Measurements from ENCODE around the gene SATB1. TPM values are rescaled to one million over a fixed set of nuclear protein-coding genes. Genes with fewer than 3 reads are reported as not detected.
A peak's percentile ranks its signal among the peaks of the same experiment; 100 is the strongest.

Gene SATB1
- total and polyA plus RNA-seq, 5 experiments from 2014 or later = 196 to 436 (median 265) TPM

DNA sequence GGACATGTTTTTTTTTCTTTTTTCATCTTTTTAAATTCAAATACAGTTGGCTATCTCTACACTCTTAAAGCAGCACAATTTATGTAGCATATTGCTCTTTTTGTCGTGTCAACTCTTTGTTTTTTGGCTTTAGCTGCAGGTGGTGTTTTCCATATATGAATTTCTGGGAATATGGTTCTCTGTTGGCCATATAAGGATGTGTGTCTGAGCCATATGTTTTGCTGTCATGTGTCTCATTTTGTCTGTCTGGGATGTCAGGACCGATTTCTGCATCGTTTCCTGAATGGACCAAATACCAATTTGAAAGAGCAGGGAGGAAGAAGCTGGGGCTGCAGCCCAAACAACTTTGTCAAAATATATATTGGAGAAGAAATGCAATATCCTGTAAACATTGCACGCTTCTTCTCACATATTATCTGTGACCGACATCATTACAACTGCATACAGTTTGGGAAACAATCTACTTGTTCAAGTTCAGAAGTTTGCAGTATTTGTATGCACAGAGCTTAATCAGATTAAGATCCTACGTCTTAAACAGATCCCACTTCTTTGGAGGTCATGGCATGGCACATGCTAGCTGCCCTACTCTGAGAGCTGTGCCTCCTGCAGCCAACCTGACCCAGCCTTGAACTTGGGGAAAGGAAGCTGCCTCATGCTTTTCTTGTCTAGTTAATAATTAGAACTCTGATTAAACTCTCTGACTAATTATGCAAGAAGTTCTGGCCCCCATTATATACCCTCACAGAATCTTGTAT, 4.0 kb upstream of the SATB1 start:
- no peaks in the 10 kb centered on the region for H3K27me3 Mint-ChIP-seq
- ATAC-seq = no peak
- no peak for DNase-seq
- peaks cover 0 to 26% (median 0%) of the 10 kb centered on the region in 3 donors for H3K36me3 Mint-ChIP-seq
- peak overlapping the region; percentile 12 to 99 (median 74) for H3K4me3 Mint-ChIP-seq
- POLR2A ChIA-PET = interaction anchor here (0.6 to 4.7 kb wide), 8 partner anchors 9 to 131 kb away, joined by 3 to 23 read pairs (median 4); no protein-coding TSS in a partner anchor
- H3K4me1 Mint-ChIP-seq = peaks cover 36 to 79% (median 67%) of the 10 kb centered on the region in 4 donors
- H3K27ac Mint-ChIP-seq = peak overlapping the region; percentile 71 to 99 (median 92)
- H3K9me3 Mint-ChIP-seq = no peaks in the 10 kb centered on the region

DNA sequence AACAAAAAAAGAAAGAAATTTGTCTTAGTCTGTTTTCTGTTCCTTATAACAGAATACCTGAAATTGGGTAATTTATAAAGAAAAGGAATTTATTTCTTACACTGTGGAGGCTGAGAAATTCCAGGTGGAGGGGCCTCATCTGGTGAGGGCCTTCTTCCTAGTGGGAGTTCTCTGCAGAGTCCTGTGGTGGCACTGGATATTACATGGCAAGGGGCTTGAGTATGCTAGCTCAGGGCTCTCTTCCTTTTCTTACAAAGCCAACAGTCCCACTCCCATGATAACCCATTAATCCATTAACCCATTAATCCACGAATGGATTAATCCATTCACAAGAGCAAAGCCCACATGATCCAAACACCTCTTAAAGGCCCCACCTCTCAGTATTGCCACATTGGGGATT, 2.9 kb upstream of the SATB1 start:
- Mint-ChIP-seq H3K4me3 (peak overlapping the region; percentile 12 to 99 (median 74)), H3K36me3 (peaks cover 0 to 28% (median 0%) of the 10 kb centered on the region in 3 donors), H3K4me1 (peaks cover 44 to 89% (median 71%) of the 10 kb centered on the region in 4 donors), H3K27ac (peak overlapping the region; percentile 71 to 99 (median 92)), H3K27me3 (no peaks in the 10 kb centered on the region), H3K9me3 (no peaks in the 10 kb centered on the region)
- DNase-seq = no peak
- POLR2A ChIA-PET = no interaction called here
- no peak for ATAC-seq

DNA sequence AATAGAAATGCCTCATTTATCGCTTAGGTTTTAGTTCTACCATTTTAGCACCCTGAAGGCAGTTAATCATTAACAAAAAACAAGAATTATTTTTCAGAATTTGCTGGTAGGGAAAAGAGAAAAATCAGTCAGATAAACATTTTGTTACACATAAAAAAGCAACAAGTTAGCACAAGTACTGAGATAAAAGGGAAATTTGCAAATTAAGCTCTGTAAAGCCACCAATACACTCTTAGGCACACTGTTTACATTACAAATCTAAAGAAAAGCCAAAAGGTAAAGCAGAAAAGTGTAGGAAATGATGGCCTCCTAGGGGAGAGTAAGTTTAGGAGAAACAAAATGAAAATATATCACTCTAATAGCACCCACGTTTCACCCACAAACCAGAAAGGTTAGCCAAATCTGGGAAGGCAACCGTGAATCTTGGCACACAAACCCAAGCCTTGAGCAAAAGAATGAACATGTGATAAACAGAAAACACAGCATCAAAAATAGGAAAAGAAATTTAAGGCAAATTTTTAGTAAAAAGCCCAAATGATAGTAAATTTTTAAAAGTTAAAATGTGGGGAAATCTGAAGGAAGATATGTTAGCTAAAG, 1.6 kb upstream of the SATB1 start:
- H3K4me3 Mint-ChIP-seq = peak overlapping the region; percentile 63 to 99 (median 94)

DNA sequence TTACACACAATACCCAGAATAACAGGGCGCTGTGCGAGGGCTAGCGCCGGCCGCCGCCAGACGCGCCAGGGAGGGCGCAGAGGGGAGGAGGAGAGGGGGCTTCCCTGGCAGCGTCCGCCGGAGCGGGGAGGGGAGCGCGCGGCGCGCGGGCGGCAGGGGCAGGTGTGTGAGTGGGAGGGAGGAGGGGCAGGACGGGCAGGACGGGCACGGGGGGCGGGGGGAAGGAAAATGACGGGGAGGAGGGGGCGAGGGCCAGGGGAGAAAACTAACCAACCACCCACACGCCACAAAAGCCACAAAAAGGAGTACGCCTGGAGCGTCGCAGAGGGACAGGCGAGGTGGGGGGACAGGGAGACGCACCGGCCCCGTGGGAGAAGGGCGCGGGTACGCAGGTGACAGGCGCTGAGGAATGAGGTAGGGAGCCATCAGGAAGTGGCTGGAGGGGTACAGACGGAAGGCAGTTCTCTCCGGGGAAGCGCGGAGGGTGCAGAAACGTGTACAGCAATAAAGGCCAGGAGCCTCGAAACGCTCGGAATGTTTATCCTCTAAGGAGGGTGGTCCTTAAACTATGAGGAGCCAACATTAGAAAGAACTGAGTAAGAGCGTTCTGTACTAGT, 610 bp upstream of the SATB1 start:
- peak overlapping the region; percentile 93 to 99 (median 96) for H3K4me3 Mint-ChIP-seq
- ATAC-seq = peak; percentile 52 to 62
- peaks cover 35 to 79% (median 65%) of the 10 kb centered on the region in 4 donors for H3K4me1 Mint-ChIP-seq
- peak; percentile 66 to 87 (median 74) for DNase-seq
- no peaks in the 10 kb centered on the region for H3K27me3 Mint-ChIP-seq
- POLR2A ChIA-PET = interaction anchor here (1.0 to 6.8 kb wide), 11 partner anchors 8 to 333 kb away, joined by 3 to 65 read pairs (median 10); no protein-coding TSS in a partner anchor
- no peaks in the 10 kb centered on the region for H3K9me3 Mint-ChIP-seq
- H3K36me3 Mint-ChIP-seq = peaks cover 0 to 14% (median 1%) of the 10 kb centered on the region in 3 donors
- peak overlapping the region; percentile 94 to 99 (median 98) for H3K27ac Mint-ChIP-seq

More for the DNA sequence above, 1.6 kb upstream of the SATB1 start:
- peaks cover 0 to 18% (median 0%) of the 10 kb centered on the region in 3 donors for H3K36me3 Mint-ChIP-seq
- peak overlapping the region; percentile 94 to 99 (median 98) for H3K27ac Mint-ChIP-seq
- ATAC-seq (no peak), DNase-seq (no peak)
- H3K9me3 Mint-ChIP-seq = no peaks in the 10 kb centered on the region
- no peaks in the 10 kb centered on the region for H3K27me3 Mint-ChIP-seq
- H3K4me1 Mint-ChIP-seq = peaks cover 37 to 79% (median 68%) of the 10 kb centered on the region in 4 donors
- POLR2A ChIA-PET = interaction anchor here (0.9 to 1.7 kb wide), 4 partner anchors 10 to 17 kb away, joined by 3 to 6 read pairs (median 5); no protein-coding TSS in a partner anchor

DNA sequence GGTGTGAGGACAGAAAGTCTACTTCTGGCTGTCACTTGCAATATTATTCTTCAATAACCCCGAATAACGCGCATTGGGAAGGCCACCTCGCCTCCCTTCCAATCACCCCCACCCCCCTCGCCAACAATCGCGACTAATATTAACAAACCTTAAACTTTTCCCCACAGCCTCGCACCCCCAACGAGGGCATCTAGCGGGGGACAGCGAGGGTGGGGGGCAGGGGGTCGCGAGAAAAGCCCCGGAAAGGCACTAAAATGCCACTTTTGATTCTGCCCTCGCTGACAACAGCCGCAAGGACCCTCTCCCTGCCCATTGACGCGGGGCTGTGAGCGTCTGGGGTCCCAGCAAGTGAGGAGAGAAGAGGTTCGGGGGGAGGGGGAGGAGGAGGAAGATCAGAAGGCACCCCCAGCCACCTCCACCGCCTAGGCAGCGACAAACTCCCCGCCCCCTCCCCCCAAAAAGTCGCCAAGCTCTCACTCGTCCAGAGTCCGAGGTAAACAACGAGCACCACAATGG, 868 bp downstream of the SATB1 start:
- Mint-ChIP-seq H3K27ac (peak overlapping the region; percentile 94 to 99 (median 98)), H3K9me3 (no peaks in the 10 kb centered on the region), H3K4me1 (peaks cover 37 to 79% (median 67%) of the 10 kb centered on the region in 4 donors), H3K36me3 (peaks cover 8 to 24% (median 11%) of the 10 kb centered on the region in 3 donors), H3K4me3 (peak overlapping the region; percentile 93 to 99 (median 96)), H3K27me3 (no peaks in the 10 kb centered on the region)
- ATAC-seq (peak; percentile 1), DNase-seq (no peak)
- POLR2A ChIA-PET = interaction anchor here (0.6 to 6.8 kb wide), 15 partner anchors 9 to 1540 kb away, joined by 3 to 65 read pairs (median 9); partner anchors contain the start of gene PLCL2

DNA sequence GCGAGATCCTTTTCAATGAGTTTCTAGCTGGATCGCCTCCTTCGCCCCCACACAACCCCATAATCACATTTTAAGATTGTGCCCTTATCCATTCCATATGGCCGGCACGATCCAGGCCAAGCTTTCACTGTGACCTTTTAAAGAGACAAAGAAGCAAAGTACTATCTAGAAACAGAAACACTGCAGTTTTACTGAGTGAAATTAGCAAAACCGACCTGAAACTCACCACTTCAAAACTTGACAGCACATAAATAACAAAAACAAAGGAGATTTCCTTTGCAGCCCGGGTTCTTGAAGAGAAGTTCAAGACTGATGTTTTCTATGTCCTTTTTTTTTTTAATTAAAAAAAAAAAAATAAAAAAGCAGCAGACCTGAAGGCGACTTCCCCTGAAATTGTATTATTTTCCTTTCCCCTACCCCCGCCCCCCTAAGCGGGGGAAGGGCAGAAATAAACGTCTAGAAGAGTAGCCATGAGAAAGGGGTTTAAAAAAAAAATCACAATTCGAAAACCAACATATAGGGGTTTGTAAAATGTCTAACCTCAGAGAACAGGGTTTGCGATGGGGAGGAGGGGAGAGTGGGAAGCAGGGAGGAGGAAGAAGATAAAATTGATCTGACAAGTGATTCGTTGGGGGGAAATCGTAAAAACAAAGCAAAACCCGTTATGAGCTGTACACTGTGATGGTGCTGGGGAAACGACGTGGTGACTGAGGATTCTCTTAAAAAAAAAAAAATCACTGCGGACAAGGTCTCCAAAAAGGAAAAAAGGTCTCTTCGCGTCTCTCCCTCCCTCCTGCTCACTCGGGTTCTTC, 1.5 kb downstream of the SATB1 start:
- ATAC-seq = peak; percentile 10 to 18
- peak overlapping the region; percentile 94 to 99 (median 98) for H3K27ac Mint-ChIP-seq
- peaks cover 8 to 30% (median 15%) of the 10 kb centered on the region in 3 donors for H3K36me3 Mint-ChIP-seq

DNA sequence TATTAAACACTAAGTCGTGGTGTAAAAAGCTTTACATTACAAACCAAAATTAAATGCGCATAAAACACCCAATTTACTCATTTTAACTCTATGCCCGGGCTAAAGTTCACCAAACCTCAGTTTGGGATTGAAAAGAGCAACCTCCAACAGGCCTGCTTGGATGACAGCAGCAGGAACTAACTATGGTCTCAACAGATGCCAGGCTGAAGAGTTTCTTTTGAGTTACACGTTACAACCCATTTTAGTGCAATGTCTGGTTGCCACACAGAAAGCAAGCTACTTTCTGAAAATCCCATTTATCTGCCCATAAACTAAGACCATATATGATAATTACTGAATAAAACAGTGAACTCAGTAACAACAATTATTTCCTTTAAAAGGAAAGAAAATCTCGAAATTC, 2.2 kb downstream of the SATB1 start:
- DNase-seq (no peak), ATAC-seq (no peak)
- Mint-ChIP-seq H3K27ac (peak overlapping the region; percentile 94 to 99 (median 98)), H3K4me1 (peaks cover 33 to 79% (median 67%) of the 10 kb centered on the region in 4 donors), H3K4me3 (peak overlapping the region; percentile 93 to 99 (median 96)), H3K36me3 (peaks cover 8 to 37% (median 15%) of the 10 kb centered on the region in 3 donors), H3K9me3 (no peaks in the 10 kb centered on the region), H3K27me3 (no peaks in the 10 kb centered on the region)
- POLR2A ChIA-PET = interaction anchor here (0.6 to 6.8 kb wide), 15 partner anchors 7 to 335 kb away, joined by 3 to 65 read pairs (median 9); no protein-coding TSS in a partner anchor

More for the DNA sequence above, 1.5 kb downstream of the SATB1 start:
- peak overlapping the region; percentile 93 to 99 (median 96) for H3K4me3 Mint-ChIP-seq
- H3K4me1 Mint-ChIP-seq = peaks cover 32 to 79% (median 67%) of the 10 kb centered on the region in 4 donors
- no peaks in the 10 kb centered on the region for H3K9me3 Mint-ChIP-seq
- POLR2A ChIA-PET = interaction anchor here (0.6 to 6.8 kb wide), 19 partner anchors 7 to 335 kb away, joined by 3 to 65 read pairs (median 6); no protein-coding TSS in a partner anchor
- no peaks in the 10 kb centered on the region for H3K27me3 Mint-ChIP-seq
- DNase-seq = peak in 8 of 10 donors; percentile 11 to 68 (median 53)

DNA sequence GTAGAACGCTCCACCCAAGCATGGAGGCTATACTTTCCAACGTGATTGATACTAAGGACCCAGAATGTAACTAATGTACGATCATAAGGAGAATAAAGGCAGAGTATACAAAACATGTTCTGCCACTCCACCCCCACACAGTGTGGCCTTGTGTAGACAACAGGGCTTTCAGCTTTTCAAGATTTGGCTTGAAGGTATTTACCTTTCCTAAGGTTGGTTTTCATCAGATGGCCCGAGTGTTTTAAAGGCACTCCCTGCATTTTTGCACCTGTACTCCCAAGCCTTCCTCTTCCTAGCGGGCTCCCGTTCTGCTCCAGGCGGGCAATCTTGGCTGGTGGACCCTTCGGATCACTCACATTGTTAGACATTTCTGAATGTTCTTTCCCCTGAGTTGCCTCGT, 4.6 kb downstream of the SATB1 start:
- Mint-ChIP-seq H3K36me3 (peaks cover 21 to 57% (median 31%) of the 10 kb centered on the region in 3 donors), H3K27me3 (no peaks in the 10 kb centered on the region), H3K4me3 (peak overlapping the region; percentile 62 to 96 (median 84)), H3K27ac (peak overlapping the region; percentile 91 to 99 (median 95)), H3K4me1 (peaks cover 40 to 79% (median 72%) of the 10 kb centered on the region in 4 donors), H3K9me3 (no peaks in the 10 kb centered on the region)
- no peak for ATAC-seq
- DNase-seq = no peak
- POLR2A ChIA-PET = interaction anchor here (0.6 to 6.8 kb wide), 6 partner anchors 9 to 332 kb away, joined by 3 to 65 read pairs (median 8); no protein-coding TSS in a partner anchor

DNA sequence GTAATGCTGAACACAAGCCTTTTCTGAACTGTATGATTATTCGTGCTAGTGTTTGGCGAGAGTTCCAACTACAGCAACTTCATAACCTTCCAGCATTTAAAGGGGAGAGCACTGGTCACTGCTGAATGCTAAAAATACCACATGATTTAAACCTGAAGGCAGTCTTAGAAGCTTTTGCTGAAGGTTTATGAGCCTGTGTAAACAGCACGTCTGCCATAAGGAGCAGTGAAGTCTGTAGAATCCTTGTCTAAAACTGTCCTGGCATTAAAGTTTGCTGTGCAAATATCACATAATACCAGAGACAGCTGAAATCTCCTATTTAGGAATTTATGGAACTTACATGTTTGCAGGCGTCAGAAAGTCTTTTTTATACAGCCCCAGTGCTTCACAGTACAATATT, 5.9 kb downstream of the SATB1 start:
- POLR2A ChIA-PET = interaction anchor here (1.1 to 6.8 kb wide), 5 partner anchors 8 to 339 kb away, joined by 3 to 65 read pairs (median 11); no protein-coding TSS in a partner anchor
- H3K4me3 Mint-ChIP-seq = peak overlapping the region; percentile 62 to 96 (median 84)
- peaks cover 21 to 68% (median 37%) of the 10 kb centered on the region in 3 donors for H3K36me3 Mint-ChIP-seq
- no peaks in the 10 kb centered on the region for H3K27me3 Mint-ChIP-seq
- ATAC-seq = no peak
- DNase-seq = no peak
- peak overlapping the region; percentile 91 to 99 (median 95) for H3K27ac Mint-ChIP-seq
- no peaks in the 10 kb centered on the region for H3K9me3 Mint-ChIP-seq
- H3K4me1 Mint-ChIP-seq = peaks cover 44 to 88% (median 81%) of the 10 kb centered on the region in 4 donors

DNA sequence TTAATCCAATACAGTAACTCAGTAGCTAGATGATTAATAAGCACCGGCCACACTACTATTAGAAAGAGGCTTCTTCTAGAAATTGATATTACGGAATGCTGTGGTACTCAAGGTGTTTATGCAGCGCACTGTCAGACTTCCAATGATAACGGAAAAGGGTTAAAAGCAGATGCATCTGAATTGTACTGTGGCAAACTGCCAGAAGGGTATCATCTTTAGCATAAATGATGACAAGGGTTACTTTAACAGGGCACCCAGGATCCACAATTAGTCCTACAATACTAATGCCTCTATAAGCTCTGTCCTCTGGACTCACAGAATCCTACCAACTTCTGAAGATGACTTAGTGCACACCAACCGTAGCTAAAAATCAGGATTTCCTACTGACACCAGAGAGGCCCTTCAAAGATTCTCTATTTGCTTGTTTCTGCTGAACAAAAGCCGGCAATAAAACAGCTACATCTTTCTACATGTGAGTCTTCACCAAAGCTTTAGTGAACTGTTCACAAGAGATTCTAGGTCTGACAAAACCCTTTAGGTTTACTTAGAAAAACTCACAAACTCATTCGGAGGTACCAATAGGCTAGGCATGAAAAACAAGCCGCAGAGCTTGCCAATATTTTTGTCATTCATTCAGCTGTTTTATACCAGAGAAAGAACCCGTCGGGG, 7.1 kb downstream of the SATB1 start:
- H3K27ac Mint-ChIP-seq = peak overlapping the region; percentile 91 to 99 (median 95)
- peaks cover 21 to 74% (median 37%) of the 10 kb centered on the region in 3 donors for H3K36me3 Mint-ChIP-seq
- no peaks in the 10 kb centered on the region for H3K27me3 Mint-ChIP-seq
- peak in 2 of 10 donors; percentile 50 to 52 for DNase-seq
- POLR2A ChIA-PET = interaction anchor here (0.8 to 3.2 kb wide), 11 partner anchors 12 to 328 kb away, joined by 3 to 23 read pairs (median 5); no protein-coding TSS in a partner anchor
- peak overlapping the region; percentile 62 to 96 (median 84) for H3K4me3 Mint-ChIP-seq
- ATAC-seq = peak; percentile 31 to 33
- H3K4me1 Mint-ChIP-seq = peaks cover 36 to 91% (median 80%) of the 10 kb centered on the region in 4 donors
- H3K9me3 Mint-ChIP-seq = no peaks in the 10 kb centered on the region

All from naive thymus-derived CD8-positive, alpha-beta T cell (primary cell).